ENCODE measurements around the gene TPGS1.

TPGS1 gene

DNA sequence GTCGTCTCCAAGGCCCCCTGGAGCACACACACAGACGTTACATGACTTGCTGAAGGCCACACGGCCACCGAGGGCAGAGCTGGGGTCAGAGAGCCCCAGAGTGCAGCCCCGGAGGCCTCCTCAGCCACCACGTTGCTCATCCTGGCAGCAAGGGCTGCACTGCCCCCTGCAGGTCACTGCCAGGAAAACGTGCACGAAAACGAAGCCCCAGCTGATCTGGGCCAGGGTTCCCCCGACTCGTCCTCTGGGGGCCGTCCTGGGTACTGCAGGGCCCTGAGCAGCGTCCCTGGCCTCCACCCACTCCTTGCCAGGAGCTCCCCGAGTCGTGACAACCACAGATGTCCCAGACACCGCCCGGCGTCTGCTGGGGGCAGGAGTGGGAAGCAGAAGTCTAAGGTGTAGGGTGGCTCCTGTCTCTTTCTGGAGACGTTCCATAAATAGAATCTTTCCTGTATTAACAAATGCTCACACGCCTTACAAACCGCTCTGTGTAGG, 3.4 kb downstream of the TPGS1 start:
- Histone ChIP-seq H3K36me3 (ENCODE audit: low read depth) (no peaks in the 10 kb centered on the region), H3K27ac (ENCODE audit: poor library complexity, severe bottlenecking) (no peak overlapping the region), H3K4me3 (ENCODE audit: severe bottlenecking) (no peak overlapping the region), H3K4me1 (ENCODE audit: insufficient read depth, poor library complexity, severe bottlenecking) (peaks cover 9% of the 10 kb centered on the region), H3K9me3 (ENCODE audit: severe bottlenecking) (no peaks in the 10 kb centered on the region), H3K27me3 (ENCODE audit: insufficient read depth, poor library complexity, severe bottlenecking) (no peaks in the 10 kb centered on the region)
- no peak for ATAC-seq (ENCODE audit: low read depth)
- no peak for DNase-seq (ENCODE audit: low spot score)
- peak; percentile 75 for TF ChIP-seq CTCF (IDR thresholded peaks at IDR 0.05; ENCODE audit: poor library complexity, severe bottlenecking)

DNA sequence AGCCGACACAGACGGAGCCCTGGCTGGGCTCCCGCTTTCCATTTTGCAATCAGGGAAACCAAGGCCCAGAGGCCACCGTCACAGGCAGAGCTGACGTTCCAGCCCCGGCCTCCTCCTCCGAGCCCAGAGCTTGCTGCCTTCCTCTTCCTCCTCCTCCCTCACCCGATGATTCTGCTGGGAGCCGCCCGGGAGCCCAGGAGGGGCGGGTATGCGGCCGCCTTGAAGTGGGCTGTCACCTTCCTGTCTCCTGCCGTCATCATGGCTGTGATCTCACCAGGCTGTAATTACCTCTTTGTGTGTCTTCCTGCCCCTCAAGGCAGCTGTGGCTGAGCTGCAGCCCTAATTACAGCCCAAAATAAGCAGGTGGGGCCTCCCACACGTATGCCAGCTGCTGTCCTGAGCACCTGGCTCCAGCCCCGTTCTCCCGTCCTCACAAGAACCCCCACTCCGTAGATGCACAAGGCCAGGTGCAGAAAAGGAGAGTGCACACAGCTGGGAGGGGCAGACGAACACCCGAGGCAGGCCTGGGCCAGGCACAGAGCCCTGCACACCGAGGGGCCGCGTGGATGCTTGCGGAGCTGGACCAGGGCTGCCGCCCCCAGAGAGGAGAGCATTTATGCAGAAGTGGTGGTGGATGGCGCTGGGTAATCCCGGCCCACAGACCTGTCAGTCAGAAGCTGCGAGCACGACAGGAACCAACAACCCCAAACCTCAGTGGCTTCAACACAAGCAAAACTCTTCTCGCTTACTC, 4.0 kb downstream of the TPGS1 start:
- Histone ChIP-seq H3K4me3 (ENCODE audit: severe bottlenecking) (no peak overlapping the region), H3K9me3 (ENCODE audit: severe bottlenecking) (no peaks in the 10 kb centered on the region), H3K36me3 (ENCODE audit: low read depth) (no peaks in the 10 kb centered on the region), H3K4me1 (ENCODE audit: insufficient read depth, poor library complexity, severe bottlenecking) (peaks cover 2% of the 10 kb centered on the region), H3K27me3 (ENCODE audit: insufficient read depth, poor library complexity, severe bottlenecking) (no peaks in the 10 kb centered on the region), H3K27ac (ENCODE audit: poor library complexity, severe bottlenecking) (no peak overlapping the region)
- TF ChIP-seq CTCF (IDR thresholded peaks at IDR 0.05; ENCODE audit: poor library complexity, severe bottlenecking), result no peak
- DNase-seq (ENCODE audit: low spot score), result no peak
- no peak for ATAC-seq (ENCODE audit: low read depth)

DNA sequence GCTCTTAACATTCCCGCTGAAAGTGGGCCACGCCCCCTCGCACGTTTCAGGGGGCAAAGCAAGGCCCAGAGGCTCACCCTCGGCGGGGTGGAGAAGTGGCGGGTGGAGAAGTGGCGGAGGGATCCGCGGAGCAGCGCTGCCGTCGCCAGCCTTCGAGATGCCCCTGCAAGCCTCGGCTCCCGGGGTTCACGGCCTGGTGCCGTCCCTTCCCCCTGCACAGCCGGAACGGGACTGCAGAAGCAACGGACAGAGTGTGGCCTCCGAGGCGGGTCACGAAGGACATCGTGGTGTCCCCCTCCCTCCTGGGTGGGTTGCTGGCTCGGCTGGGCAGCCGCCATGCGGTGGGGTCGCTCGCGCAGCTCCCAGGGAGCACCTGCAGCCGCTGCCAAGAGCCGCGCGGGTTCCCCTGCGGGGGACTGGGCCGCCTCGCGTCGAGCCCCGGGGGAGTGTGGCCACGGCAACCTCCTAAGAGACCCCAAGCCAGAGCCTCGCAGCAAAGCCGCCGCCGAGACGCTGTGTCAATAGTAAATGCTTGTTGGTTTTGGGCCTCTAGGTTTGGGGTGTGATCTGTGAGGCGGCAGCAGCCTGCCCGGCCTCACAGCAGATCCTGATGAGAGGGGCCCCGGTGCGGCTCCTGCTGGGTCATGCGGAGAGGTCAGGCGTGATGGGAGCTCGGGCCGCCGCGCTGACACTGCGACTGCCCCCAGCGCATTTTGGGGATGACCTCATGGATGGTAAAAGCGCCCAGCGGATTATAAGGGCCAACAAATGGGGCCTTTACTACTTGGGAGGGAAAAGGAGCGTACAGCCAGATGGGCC, 5.5 kb downstream of the TPGS1 start:
- no peak for DNase-seq (ENCODE audit: low spot score)
- Histone ChIP-seq H3K4me1 (ENCODE audit: insufficient read depth, poor library complexity, severe bottlenecking) (no peaks in the 10 kb centered on the region), H3K27ac (ENCODE audit: poor library complexity, severe bottlenecking) (no peak overlapping the region), H3K27me3 (ENCODE audit: insufficient read depth, poor library complexity, severe bottlenecking) (no peaks in the 10 kb centered on the region), H3K36me3 (ENCODE audit: low read depth) (no peaks in the 10 kb centered on the region), H3K4me3 (ENCODE audit: severe bottlenecking) (no peak overlapping the region), H3K9me3 (ENCODE audit: severe bottlenecking) (no peaks in the 10 kb centered on the region)
- ATAC-seq (ENCODE audit: low read depth), result no peak
- no peak for TF ChIP-seq CTCF (IDR thresholded peaks at IDR 0.05; ENCODE audit: poor library complexity, severe bottlenecking)

DNA sequence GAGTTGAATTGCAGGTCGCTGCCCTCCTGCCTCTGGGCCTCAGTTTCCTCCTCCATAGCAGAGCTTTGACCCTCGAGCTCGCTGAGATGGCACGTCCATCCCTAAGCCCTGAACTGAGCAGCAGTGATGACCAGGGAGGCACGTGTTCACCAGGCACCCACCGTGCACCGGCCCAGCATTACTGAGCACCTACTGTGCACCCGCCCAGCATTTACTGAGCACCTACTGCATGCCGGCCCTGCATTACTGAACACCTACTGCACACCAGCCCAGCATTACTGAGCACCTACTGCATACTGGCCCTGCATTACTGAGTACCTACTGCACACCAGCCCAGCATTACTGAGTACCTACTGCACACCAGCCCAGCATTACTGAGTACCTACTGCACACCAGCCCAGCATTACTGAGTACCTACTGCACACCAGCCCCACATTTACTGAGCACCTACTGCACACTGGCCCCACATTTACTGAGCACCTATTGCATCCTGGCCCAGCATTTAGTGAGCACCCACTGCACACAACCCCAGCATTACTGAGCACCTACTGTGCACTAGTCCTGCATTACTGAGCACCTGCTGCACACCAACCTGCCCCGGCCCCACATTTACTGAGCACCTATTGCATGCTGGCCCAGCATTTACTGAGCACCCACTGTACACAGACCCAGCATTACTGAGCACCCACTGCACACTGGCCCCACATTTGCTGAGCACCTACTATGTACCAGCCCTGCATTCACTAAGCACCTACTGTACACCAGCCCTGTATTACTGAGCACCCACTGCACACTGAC, 6.3 kb downstream of the TPGS1 start:
- Histone ChIP-seq H3K4me3 (ENCODE audit: severe bottlenecking) (no peak overlapping the region), H3K27ac (ENCODE audit: poor library complexity, severe bottlenecking) (no peak overlapping the region), H3K4me1 (ENCODE audit: insufficient read depth, poor library complexity, severe bottlenecking) (no peaks in the 10 kb centered on the region), H3K27me3 (ENCODE audit: insufficient read depth, poor library complexity, severe bottlenecking) (no peaks in the 10 kb centered on the region), H3K9me3 (ENCODE audit: severe bottlenecking) (no peaks in the 10 kb centered on the region), H3K36me3 (ENCODE audit: low read depth) (no peaks in the 10 kb centered on the region)
- TF ChIP-seq CTCF (IDR thresholded peaks at IDR 0.05; ENCODE audit: poor library complexity, severe bottlenecking), result no peak
- ATAC-seq (ENCODE audit: low read depth) (no peak), DNase-seq (ENCODE audit: low spot score) (no peak)

All from RWPE2 (cell line).